Measurements from ENCODE around the gene LPIN3. TPM values are rescaled to one million over a fixed set of nuclear protein-coding genes. Genes with fewer than 3 reads are reported as not detected.

The LPIN3 gene
- total RNA-seq, 3 donors from 2014 or later = 0.19 to 0.32 (median 0.20) TPM

DNA sequence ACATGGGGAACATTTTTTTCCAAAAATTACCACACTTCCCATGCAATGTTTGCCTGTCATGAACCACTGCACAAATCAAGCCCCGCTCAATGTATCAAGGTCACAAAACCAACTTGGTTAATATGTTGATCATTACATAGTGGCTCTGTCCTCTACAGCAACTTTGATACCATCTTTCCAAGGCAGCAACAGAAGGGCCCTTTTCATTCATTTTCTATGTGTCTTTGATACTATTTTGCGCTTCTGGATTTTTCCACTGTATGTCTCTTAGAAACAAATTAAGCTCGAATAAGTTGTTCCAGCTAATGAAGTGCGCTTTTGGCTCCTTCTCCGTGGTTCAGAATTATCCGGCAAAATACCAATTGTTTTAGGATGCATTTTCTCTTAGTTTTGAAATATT lies 24.6 kb upstream of the LPIN3 start:
- DNase-seq = no peak
- Mint-ChIP-seq H3K4me3 (peak overlapping the region; percentile 87), H3K9me3 (no peaks in the 10 kb centered on the region), H3K36me3 (ENCODE audit: insufficient read depth) (no peaks in the 10 kb centered on the region), H3K4me1 (ENCODE audit: low read depth) (peaks cover 13% of the 10 kb centered on the region), H3K27me3 (ENCODE audit: low read depth) (no peaks in the 10 kb centered on the region)
- ATAC-seq = no peak

DNA sequence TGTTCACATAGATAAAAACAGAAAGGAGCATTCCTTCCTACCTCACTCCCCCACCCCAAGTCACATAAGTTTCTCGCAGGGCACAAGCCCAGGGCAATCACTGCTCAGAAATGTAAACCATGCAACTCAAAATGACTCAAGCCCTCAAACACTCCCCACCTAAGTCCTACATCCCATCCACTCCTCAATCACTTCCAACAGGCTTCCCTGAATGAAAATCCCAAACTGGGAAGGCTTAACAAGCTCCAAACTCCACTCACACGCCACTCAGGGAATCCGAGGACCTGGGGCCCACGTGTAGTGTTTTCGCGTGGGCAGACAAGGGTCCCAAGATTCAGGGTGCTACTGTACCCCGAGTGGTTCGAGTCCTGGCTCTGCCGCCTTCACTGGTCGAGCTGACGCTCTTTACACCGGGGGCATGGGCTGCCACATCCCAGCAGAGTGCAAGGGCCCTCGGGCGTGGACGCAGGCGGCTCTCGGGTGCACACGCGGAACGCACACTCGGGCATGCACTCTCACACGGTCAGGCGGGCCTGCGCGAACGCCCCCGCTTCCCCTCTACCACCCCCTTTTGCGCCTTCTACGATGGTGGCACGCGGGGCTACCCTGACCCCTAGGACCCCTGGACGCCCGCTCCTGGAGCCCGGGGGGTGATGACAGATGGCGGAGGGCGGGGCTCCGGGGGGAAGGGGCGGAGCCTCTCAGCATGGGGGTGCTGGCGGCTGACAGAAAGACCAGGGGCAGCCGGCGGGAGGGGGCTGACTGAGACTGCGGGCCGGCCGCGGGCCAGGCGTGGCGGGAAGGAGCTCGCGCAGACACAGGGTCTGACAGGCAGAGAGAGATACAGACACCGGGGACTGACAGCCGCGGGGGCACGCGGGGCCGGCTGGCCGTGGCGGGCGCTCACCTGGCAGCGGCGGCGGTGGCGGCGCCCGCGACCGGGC lies 23.7 kb upstream of the LPIN3 start:
- peaks cover 13% of the 10 kb centered on the region for H3K4me1 Mint-ChIP-seq (ENCODE audit: low read depth)

DNA sequence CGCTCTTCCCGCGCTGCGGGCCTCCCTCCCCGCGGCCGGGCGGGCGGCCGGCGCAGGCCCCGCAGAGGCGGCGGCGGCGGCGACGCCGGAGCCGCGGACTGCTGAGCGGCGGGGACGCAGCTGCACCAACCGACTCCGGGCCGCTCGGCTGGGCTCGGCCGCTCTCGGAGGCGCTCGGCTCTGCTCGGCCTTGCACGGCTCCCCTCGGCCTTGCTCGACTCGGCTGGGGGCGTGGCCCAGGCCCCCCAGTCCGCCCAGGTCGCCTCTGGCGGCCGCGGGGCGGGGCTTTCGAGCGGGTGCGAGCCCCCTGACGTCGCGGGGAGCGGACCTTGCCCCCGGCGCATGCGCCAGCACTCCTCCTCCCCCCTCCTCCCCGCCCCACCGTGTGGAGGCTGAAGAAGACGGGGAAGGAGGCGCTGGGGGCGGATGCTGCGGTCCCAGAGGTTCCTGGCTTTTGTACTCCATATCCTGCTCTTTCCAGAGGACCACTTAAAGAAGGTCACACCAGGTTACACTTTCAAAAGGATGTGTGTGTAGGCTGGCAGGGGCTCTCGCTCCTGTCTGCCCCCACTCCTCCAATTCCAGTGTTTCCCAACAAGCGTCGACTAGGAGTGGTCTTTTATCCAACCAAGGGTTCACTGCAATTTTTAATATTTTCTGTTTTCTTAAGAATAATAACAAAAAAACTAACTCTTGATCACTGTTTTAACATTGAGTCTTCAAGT lies 22.9 kb upstream of the LPIN3 start, which contains the start of gene ZHX3:
TSS of gene ZHX3 (minus strand) at position 186 of the 725 bp plus-strand sequence. CDS start 112,815 bp downstream, outside the sequence.
- peak; percentile 99 for ATAC-seq
- Mint-ChIP-seq H3K4me1 (ENCODE audit: low read depth) (peaks cover 13% of the 10 kb centered on the region), H3K36me3 (ENCODE audit: insufficient read depth) (no peaks in the 10 kb centered on the region), H3K27me3 (ENCODE audit: low read depth) (no peaks in the 10 kb centered on the region), H3K9me3 (no peaks in the 10 kb centered on the region), H3K4me3 (peak within 1 kb of the TSS; percentile 87)
- peak; percentile 96 for DNase-seq

More for the DNA sequence above, 23.7 kb upstream of the LPIN3 start:
- DNase-seq (peak; percentile 76), ATAC-seq (peak; percentile 77 to 78)
- H3K9me3 Mint-ChIP-seq = no peaks in the 10 kb centered on the region
- H3K4me3 Mint-ChIP-seq = peak overlapping the region; percentile 87
- H3K27me3 Mint-ChIP-seq (ENCODE audit: low read depth) = no peaks in the 10 kb centered on the region
- H3K36me3 Mint-ChIP-seq (ENCODE audit: insufficient read depth) = no peaks in the 10 kb centered on the region

DNA sequence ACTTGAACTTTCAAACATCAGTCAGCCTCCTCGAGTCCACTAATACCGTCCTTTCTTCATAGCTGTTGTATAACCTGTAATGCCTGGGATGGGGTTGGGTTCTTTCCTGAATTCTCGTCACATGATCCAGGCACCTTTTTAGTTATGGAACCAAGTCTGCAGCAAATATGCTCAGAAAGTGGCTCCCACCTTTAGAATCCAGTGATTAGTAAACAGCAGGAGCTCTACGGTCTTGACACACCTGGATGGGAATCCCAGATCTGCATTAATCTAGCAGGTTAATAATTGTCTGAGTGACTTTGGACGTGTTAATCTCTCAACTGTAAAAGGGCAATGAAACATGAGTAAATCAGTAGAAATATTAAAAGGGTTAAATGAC lies 22.4 kb upstream of the LPIN3 start:
- DNase-seq = no peak
- H3K4me1 Mint-ChIP-seq (ENCODE audit: low read depth) = peaks cover 13% of the 10 kb centered on the region

DNA sequence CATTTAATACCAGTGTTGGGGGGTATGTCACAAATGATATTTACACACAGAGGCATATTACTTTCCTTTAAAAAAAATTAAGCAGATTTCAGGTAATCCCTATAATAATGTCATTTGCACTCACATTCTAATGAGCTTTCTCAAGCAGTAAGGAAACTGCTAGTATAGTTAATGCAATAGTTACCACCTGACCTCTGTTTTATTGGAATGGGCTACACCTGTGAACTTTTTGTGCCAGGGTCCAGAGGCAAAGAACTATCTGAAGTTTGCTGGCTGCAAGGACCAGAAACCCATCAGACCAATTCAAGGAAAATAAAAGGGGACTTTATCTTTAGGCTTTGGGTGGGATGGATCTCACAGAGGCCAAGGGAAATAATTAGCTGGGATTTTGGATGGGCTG lies 20.2 kb upstream of the LPIN3 start:
- DNase-seq (no peak), ATAC-seq (no peak)
- peaks cover 13% of the 10 kb centered on the region for H3K4me1 Mint-ChIP-seq (ENCODE audit: low read depth)
- H3K9me3 Mint-ChIP-seq = no peaks in the 10 kb centered on the region
- H3K36me3 Mint-ChIP-seq (ENCODE audit: insufficient read depth) = no peaks in the 10 kb centered on the region
- no peaks in the 10 kb centered on the region for H3K27me3 Mint-ChIP-seq (ENCODE audit: low read depth)
- no peak overlapping the region for H3K4me3 Mint-ChIP-seq

More for the DNA sequence above, 22.4 kb upstream of the LPIN3 start:
- H3K36me3 Mint-ChIP-seq (ENCODE audit: insufficient read depth) = no peaks in the 10 kb centered on the region
- peak overlapping the region; percentile 63 for H3K4me3 Mint-ChIP-seq
- H3K27me3 Mint-ChIP-seq (ENCODE audit: low read depth) = no peaks in the 10 kb centered on the region
- no peak for ATAC-seq
- H3K9me3 Mint-ChIP-seq = no peaks in the 10 kb centered on the region

DNA sequence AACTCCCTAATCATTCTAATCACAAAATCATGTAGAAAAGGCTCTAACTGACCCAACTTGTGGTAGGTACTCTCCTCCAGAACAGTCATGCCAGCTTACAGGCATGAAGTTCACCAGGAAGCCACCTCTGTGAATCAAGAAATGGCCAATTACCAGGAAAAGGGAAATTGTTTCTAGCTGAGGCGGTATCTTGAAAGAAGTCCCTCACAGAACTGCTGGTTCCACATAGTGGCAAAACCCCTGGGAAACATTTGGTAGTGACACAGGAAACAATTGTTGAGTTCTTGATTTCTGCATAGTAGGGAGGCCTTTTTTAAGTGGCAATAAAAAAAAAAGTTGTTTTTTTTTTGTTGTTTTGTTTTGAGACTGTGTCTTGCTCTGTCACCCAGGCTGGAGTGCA lies 19.6 kb upstream of the LPIN3 start:
- Mint-ChIP-seq H3K4me1 (ENCODE audit: low read depth) (peaks cover 11% of the 10 kb centered on the region), H3K9me3 (no peaks in the 10 kb centered on the region)
- ATAC-seq = no peak

DNA sequence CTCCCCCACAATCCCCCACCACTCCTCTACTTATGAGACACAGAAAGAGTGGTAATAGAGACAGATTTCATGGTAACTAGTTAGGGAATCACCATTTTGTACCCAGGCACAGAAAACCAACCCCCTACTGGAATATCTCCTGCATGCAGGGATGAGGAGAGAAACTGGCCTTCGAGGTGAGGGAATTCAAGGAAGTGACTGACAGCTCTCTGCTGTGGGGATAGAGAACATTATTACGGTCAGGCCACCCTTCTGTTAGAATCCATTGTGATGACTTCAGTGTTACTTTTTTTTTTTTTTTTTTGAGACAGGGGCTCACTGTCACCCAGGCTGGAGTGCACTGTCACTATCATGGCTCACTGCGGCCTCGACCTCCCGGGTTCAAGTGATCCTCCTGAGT lies 13.4 kb upstream of the LPIN3 start:
- no peaks in the 10 kb centered on the region for H3K36me3 Mint-ChIP-seq (ENCODE audit: insufficient read depth)
- DNase-seq = no peak
- H3K9me3 Mint-ChIP-seq = no peaks in the 10 kb centered on the region
- peaks cover 10% of the 10 kb centered on the region for H3K4me1 Mint-ChIP-seq (ENCODE audit: low read depth)
- ATAC-seq = no peak
- no peaks in the 10 kb centered on the region for H3K27me3 Mint-ChIP-seq (ENCODE audit: low read depth)
- no peak overlapping the region for H3K4me3 Mint-ChIP-seq

More for the DNA sequence above, 19.6 kb upstream of the LPIN3 start:
- H3K4me3 Mint-ChIP-seq = no peak overlapping the region
- no peak for DNase-seq
- no peaks in the 10 kb centered on the region for H3K27me3 Mint-ChIP-seq (ENCODE audit: low read depth)
- H3K36me3 Mint-ChIP-seq (ENCODE audit: insufficient read depth) = no peaks in the 10 kb centered on the region

DNA sequence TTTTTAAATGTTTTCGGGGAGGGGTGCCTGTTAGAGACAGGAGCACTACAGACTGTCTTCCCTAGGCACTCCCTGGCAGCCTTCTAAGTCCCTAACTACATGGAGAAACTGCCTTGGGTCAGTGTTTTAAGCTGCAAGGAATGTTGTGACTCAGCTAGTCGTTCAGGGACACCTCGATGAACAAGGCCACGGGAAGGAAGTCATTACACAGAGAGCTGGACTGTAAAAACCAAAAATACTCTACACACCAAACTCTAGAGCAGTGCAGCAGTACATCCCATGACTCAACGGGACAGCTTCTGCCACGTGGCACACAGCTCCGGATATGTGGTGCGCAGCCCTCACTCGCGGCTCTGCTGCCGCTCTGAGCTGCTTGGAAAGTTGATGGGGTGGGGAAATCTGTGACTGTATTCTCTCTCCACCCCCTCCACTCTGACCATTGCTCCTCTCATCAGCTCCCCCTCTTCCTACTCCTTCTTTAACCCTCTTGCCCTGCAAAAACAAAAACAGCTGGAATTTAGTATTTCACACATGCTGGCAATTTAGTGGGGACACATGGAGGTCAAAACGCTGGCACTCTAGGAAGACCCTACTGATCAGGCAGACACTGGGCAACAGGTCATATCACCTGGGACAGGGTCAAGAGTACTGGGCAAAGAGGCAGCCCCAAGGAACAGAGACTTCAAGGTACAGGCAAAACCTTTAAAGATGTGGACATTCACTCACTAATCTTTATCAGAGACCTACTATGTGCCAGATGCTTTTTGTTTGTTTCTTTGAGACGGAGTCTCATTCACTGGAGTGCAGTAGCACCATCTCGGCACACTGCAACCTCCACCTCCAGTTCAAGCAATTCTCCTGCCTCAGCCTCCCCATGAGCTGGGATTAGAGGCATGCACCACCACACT lies 10.9 kb upstream of the LPIN3 start:
- no peaks in the 10 kb centered on the region for H3K27me3 Mint-ChIP-seq (ENCODE audit: low read depth)
- H3K4me1 Mint-ChIP-seq (ENCODE audit: low read depth) = peaks cover 10% of the 10 kb centered on the region
- DNase-seq (peak; percentile 56), ATAC-seq (peak; percentile 100)
- H3K9me3 Mint-ChIP-seq = no peaks in the 10 kb centered on the region
- H3K36me3 Mint-ChIP-seq (ENCODE audit: insufficient read depth) = no peaks in the 10 kb centered on the region
- no peak overlapping the region for H3K4me3 Mint-ChIP-seq

DNA sequence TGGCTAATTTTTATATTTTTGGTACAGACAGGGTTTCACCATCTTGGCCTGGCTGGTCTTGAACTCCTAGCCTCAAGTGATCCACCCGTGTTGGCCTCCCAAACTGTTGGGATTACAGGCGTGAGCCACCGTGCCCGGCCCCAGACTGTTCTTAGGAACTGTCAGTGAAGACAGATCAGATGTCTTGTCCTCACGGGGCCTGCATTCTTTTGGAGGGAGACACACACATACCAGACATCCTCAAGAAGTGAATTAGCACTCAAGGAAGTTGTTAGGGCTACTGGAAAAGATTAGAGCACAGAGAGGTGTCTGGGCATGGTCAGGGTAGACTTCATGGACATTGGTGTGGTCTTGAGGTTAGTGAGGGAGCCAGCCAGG lies 10.3 kb upstream of the LPIN3 start:
- H3K4me3 Mint-ChIP-seq = no peak overlapping the region

DNA sequence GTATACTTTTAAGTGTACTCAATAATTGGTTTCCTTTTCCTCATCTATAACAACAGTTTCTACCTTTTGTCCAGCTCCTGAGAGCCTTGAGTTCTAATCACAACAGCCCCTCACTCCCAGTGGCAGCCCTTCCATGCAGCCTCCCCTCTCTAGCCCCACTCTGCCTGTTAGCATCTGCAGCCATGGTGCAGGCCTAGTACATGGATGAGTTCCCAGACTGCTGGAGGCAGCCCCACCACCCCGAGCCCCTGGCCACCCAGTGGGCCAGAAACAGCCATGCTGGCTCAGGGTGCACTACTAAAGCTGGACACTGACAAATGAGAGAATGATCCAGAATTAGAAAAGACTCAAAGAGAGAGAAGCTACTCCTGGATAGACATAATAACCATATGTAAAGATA lies 9.7 kb upstream of the LPIN3 start:
- ATAC-seq = no peak
- DNase-seq = no peak
- Mint-ChIP-seq H3K9me3 (no peaks in the 10 kb centered on the region), H3K4me1 (ENCODE audit: low read depth) (peaks cover 10% of the 10 kb centered on the region), H3K27me3 (ENCODE audit: low read depth) (no peaks in the 10 kb centered on the region), H3K36me3 (ENCODE audit: insufficient read depth) (no peaks in the 10 kb centered on the region), H3K4me3 (no peak overlapping the region)

More for the DNA sequence above, 10.3 kb upstream of the LPIN3 start:
- no peak for ATAC-seq
- Mint-ChIP-seq H3K36me3 (ENCODE audit: insufficient read depth) (no peaks in the 10 kb centered on the region), H3K9me3 (no peaks in the 10 kb centered on the region), H3K4me1 (ENCODE audit: low read depth) (peaks cover 10% of the 10 kb centered on the region), H3K27me3 (ENCODE audit: low read depth) (no peaks in the 10 kb centered on the region)
- DNase-seq = no peak

DNA sequence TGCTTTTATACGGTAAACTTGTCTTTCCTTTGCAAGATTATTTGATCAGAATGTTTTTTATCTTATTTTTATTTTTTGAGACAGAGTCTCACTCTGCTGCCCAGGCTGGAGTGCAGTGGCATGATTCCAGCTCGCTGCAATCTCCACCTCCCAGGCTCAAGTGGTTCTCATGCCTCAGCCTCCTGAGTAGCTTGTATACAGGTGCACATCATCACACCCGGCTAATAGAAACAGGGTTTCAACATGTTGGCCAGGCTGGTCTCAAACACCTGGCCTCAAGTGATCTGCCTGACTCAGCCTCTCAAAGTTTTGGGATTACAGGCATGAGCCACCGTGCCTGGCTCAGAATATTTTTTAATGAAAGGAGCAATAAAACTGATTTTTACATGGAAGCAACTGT lies 8.9 kb upstream of the LPIN3 start:
- no peaks in the 10 kb centered on the region for H3K36me3 Mint-ChIP-seq (ENCODE audit: insufficient read depth)
- ATAC-seq = no peak
- H3K4me3 Mint-ChIP-seq = no peak overlapping the region
- no peaks in the 10 kb centered on the region for H3K9me3 Mint-ChIP-seq
- no peaks in the 10 kb centered on the region for H3K27me3 Mint-ChIP-seq (ENCODE audit: low read depth)
- DNase-seq = no peak
- H3K4me1 Mint-ChIP-seq (ENCODE audit: low read depth) = peaks cover 10% of the 10 kb centered on the region

DNA sequence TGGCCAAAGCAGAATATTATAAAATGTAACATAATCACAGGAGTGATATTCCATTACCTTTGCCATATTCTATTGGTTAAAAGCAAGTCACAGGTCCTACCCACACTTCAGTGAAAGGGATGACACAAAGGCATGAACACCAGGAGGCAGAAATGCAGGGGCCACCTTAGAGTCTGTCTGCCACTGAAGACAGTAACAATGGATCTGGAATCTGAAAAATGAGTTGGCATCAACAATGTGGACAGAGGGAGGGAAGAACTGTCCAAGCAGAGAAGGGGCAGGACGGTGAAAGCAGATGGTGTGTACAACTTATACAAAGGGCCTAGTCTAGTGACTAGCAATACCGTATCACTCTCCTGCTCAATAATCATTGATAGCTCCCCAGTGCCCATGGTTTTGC lies 6.6 kb upstream of the LPIN3 start:
- ATAC-seq = no peak
- Mint-ChIP-seq H3K9me3 (no peaks in the 10 kb centered on the region), H3K4me1 (ENCODE audit: low read depth) (peaks cover 10% of the 10 kb centered on the region)

DNA sequence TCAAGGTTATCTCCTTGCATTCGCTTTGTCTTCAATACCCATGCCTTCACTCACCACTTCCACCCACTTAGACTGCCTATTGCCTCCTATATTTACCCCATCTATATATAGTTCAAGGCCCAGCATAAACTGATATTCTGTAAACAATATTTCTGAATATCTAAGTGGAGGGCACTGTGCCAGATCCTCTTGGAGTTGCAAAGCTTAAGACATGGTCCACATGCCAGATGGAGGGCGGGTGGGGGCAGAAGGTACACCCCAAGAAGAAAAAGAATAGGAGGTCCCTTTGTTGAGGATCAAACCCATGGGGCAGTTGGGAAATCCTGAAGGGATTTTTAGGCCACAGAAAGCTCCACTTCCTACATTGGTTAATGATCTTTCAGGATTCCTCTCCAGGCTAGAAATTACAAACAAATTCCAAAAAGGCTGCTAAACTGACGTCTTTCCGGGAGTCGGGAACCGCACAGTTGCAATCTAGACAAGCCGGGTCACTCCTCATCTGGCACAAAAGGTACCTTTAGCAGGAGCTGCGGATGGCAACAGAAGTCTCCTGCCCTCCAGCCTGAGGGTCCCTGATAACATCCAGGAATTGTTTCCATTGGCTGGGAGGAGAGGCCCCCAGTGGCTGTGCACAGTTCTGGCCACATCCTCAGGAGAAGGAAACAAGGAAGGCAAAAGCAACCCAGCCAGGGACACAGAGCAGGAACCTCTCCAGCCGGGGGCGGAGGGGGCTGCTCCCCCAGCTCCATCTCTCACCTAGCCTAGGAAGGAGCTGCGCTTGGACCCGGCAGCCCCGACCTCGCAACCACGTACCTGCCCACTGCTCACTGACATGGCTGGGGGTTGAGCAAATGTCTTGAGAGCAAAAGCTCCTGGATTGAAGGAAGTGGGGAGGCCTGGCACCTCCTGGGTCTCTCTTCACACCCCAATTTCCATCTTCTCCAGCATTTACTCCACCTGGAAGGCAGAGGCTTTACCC lies 5.9 kb upstream of the LPIN3 start:
- H3K9me3 Mint-ChIP-seq = no peaks in the 10 kb centered on the region
- DNase-seq (no peak), ATAC-seq (no peak)
- H3K4me1 Mint-ChIP-seq (ENCODE audit: low read depth) = peaks cover 4% of the 10 kb centered on the region
- peaks cover 3% of the 10 kb centered on the region for H3K27me3 Mint-ChIP-seq (ENCODE audit: low read depth)
- no peak overlapping the region for H3K4me3 Mint-ChIP-seq
- no peaks in the 10 kb centered on the region for H3K36me3 Mint-ChIP-seq (ENCODE audit: insufficient read depth)

More for the DNA sequence above, 6.6 kb upstream of the LPIN3 start:
- no peaks in the 10 kb centered on the region for H3K27me3 Mint-ChIP-seq (ENCODE audit: low read depth)
- no peak overlapping the region for H3K4me3 Mint-ChIP-seq
- no peak for DNase-seq
- H3K36me3 Mint-ChIP-seq (ENCODE audit: insufficient read depth) = no peaks in the 10 kb centered on the region

All from activated T-cell treated with anti-CD3 and anti-CD28 coated beads, Interleukin-2, amount 50 U/mL, for 4 hours (primary cell).